ENCODE data around the gene DNAH7.
"Not testable (repeated sequence)": the region's sequence is repeated elsewhere in the genome, so short reads cannot be mapped to it uniquely, and the experiment has no call there.

Gene DNAH7

GRCh38 chr2:195929531-195929930, 139.1 kb downstream of the DNAH7 start:
- H3K36me3 ChIP-seq (ENCODE audit: control insufficient read depth, insufficient read depth, low read length), result no peaks in the 10 kb centered on the region
- no peaks in the 10 kb centered on the region for H3K9me3 ChIP-seq (ENCODE audit: control insufficient read depth, low read length)
- no peaks in the 10 kb centered on the region for H3K4me1 ChIP-seq (ENCODE audit: control insufficient read depth, insufficient read depth, low read length)
- H3K4me3 ChIP-seq (ENCODE audit: low read length), result no peak overlapping the region
- H3K27me3 ChIP-seq (ENCODE audit: control insufficient read depth, insufficient read depth, low read length), result no peaks in the 10 kb centered on the region
- H3K9ac ChIP-seq (ENCODE audit: low read length), result no peak overlapping the region

GRCh38 chr2:195925120-195925519, 143.5 kb downstream of the DNAH7 start:
- H3K9ac ChIP-seq (ENCODE audit: low read length), result no peak overlapping the region
- H3K4me1 ChIP-seq (ENCODE audit: control insufficient read depth, insufficient read depth, low read length), result no peaks in the 10 kb centered on the region
- H3K27me3 ChIP-seq (ENCODE audit: control insufficient read depth, insufficient read depth, low read length), result no peaks in the 10 kb centered on the region
- H3K36me3 ChIP-seq (ENCODE audit: control insufficient read depth, insufficient read depth, low read length), result no peaks in the 10 kb centered on the region
- no peak overlapping the region for H3K4me3 ChIP-seq (ENCODE audit: low read length)
- no peaks in the 10 kb centered on the region for H3K9me3 ChIP-seq (ENCODE audit: control insufficient read depth, low read length)

- no peaks in the 10 kb centered on the region for H3K36me3 ChIP-seq (ENCODE audit: control insufficient read depth, insufficient read depth, low read length)
- no peaks in the 10 kb centered on the region for H3K9me3 ChIP-seq (ENCODE audit: control insufficient read depth, low read length)
- no peaks in the 10 kb centered on the region for H3K4me1 ChIP-seq (ENCODE audit: control insufficient read depth, insufficient read depth, low read length)
- H3K4me3 ChIP-seq (ENCODE audit: low read length), result no peak overlapping the region
- no peaks in the 10 kb centered on the region for H3K27me3 ChIP-seq (ENCODE audit: control insufficient read depth, insufficient read depth, low read length)
- H3K9ac ChIP-seq (ENCODE audit: low read length), result no peak overlapping the region
Measured at GRCh38 chr2:195923889-195924288, 144.7 kb downstream of the DNAH7 start.

- H3K9me3 ChIP-seq (ENCODE audit: control insufficient read depth, low read length); H3K36me3 ChIP-seq (ENCODE audit: control insufficient read depth, insufficient read depth, low read length); H3K4me1 ChIP-seq (ENCODE audit: control insufficient read depth, insufficient read depth, low read length); H3K4me3 ChIP-seq (ENCODE audit: low read length); H3K9ac ChIP-seq (ENCODE audit: low read length); H3K27me3 ChIP-seq (ENCODE audit: control insufficient read depth, insufficient read depth, low read length): not testable (repeated sequence)
Measured at GRCh38 chr2:195917021-195917600, 151.5 kb downstream of the DNAH7 start.

GRCh38 chr2:195912079-195912478, 156.6 kb downstream of the DNAH7 start:
- Histone ChIP-seq H3K4me1 (ENCODE audit: control insufficient read depth, insufficient read depth, low read length) (no peaks in the 10 kb centered on the region), H3K36me3 (ENCODE audit: control insufficient read depth, insufficient read depth, low read length) (no peaks in the 10 kb centered on the region), H3K4me3 (ENCODE audit: low read length) (no peak overlapping the region), H3K27me3 (ENCODE audit: control insufficient read depth, insufficient read depth, low read length) (no peaks in the 10 kb centered on the region), H3K9ac (ENCODE audit: low read length) (no peak overlapping the region), H3K9me3 (ENCODE audit: control insufficient read depth, low read length) (no peaks in the 10 kb centered on the region)

GRCh38 chr2:195910570-195910969, 158.1 kb downstream of the DNAH7 start:
- Histone ChIP-seq H3K9ac (ENCODE audit: low read length) (no peak overlapping the region), H3K9me3 (ENCODE audit: control insufficient read depth, low read length) (no peaks in the 10 kb centered on the region), H3K36me3 (ENCODE audit: control insufficient read depth, insufficient read depth, low read length) (no peaks in the 10 kb centered on the region), H3K4me1 (ENCODE audit: control insufficient read depth, insufficient read depth, low read length) (no peaks in the 10 kb centered on the region), H3K27me3 (ENCODE audit: control insufficient read depth, insufficient read depth, low read length) (no peaks in the 10 kb centered on the region), H3K4me3 (ENCODE audit: low read length) (no peak overlapping the region)

- no peaks in the 10 kb centered on the region for H3K36me3 ChIP-seq (ENCODE audit: control insufficient read depth, insufficient read depth, low read length)
- H3K9ac ChIP-seq (ENCODE audit: low read length), result no peak overlapping the region
- H3K27me3 ChIP-seq (ENCODE audit: control insufficient read depth, insufficient read depth, low read length), result no peaks in the 10 kb centered on the region
- no peaks in the 10 kb centered on the region for H3K9me3 ChIP-seq (ENCODE audit: control insufficient read depth, low read length)
- no peak overlapping the region for H3K4me3 ChIP-seq (ENCODE audit: low read length)
- H3K4me1 ChIP-seq (ENCODE audit: control insufficient read depth, insufficient read depth, low read length), result no peaks in the 10 kb centered on the region
Measured at GRCh38 chr2:195909926-195910325, 158.7 kb downstream of the DNAH7 start.

GRCh38 chr2:195907474-195907873, 161.2 kb downstream of the DNAH7 start:
- H3K9ac ChIP-seq (ENCODE audit: low read length), result no peak overlapping the region
- no peaks in the 10 kb centered on the region for H3K4me1 ChIP-seq (ENCODE audit: control insufficient read depth, insufficient read depth, low read length)
- H3K9me3 ChIP-seq (ENCODE audit: control insufficient read depth, low read length), result no peaks in the 10 kb centered on the region
- H3K36me3 ChIP-seq (ENCODE audit: control insufficient read depth, insufficient read depth, low read length), result no peaks in the 10 kb centered on the region
- no peaks in the 10 kb centered on the region for H3K27me3 ChIP-seq (ENCODE audit: control insufficient read depth, insufficient read depth, low read length)
- H3K4me3 ChIP-seq (ENCODE audit: low read length), result no peak overlapping the region

GRCh38 chr2:195903956-195904355, 164.7 kb downstream of the DNAH7 start:
- Histone ChIP-seq H3K9me3 (ENCODE audit: control insufficient read depth, low read length) (no peaks in the 10 kb centered on the region), H3K36me3 (ENCODE audit: control insufficient read depth, insufficient read depth, low read length) (no peaks in the 10 kb centered on the region), H3K27me3 (ENCODE audit: control insufficient read depth, insufficient read depth, low read length) (no peaks in the 10 kb centered on the region), H3K4me1 (ENCODE audit: control insufficient read depth, insufficient read depth, low read length) (no peaks in the 10 kb centered on the region), H3K9ac (ENCODE audit: low read length) (no peak overlapping the region), H3K4me3 (ENCODE audit: low read length) (no peak overlapping the region)

GRCh38 chr2:195902857-195903256, 165.8 kb downstream of the DNAH7 start:
- Histone ChIP-seq H3K9ac (ENCODE audit: low read length) (no peak overlapping the region), H3K4me1 (ENCODE audit: control insufficient read depth, insufficient read depth, low read length) (no peaks in the 10 kb centered on the region), H3K36me3 (ENCODE audit: control insufficient read depth, insufficient read depth, low read length) (no peaks in the 10 kb centered on the region), H3K27me3 (ENCODE audit: control insufficient read depth, insufficient read depth, low read length) (no peaks in the 10 kb centered on the region), H3K9me3 (ENCODE audit: control insufficient read depth, low read length) (no peaks in the 10 kb centered on the region), H3K4me3 (ENCODE audit: low read length) (no peak overlapping the region)

- H3K4me3 ChIP-seq (ENCODE audit: low read length), result no peak overlapping the region
- no peaks in the 10 kb centered on the region for H3K36me3 ChIP-seq (ENCODE audit: control insufficient read depth, insufficient read depth, low read length)
- no peaks in the 10 kb centered on the region for H3K27me3 ChIP-seq (ENCODE audit: control insufficient read depth, insufficient read depth, low read length)
- H3K9me3 ChIP-seq (ENCODE audit: control insufficient read depth, low read length), result no peaks in the 10 kb centered on the region
- H3K9ac ChIP-seq (ENCODE audit: low read length), result no peak overlapping the region
- H3K4me1 ChIP-seq (ENCODE audit: control insufficient read depth, insufficient read depth, low read length), result no peaks in the 10 kb centered on the region
Measured at GRCh38 chr2:195899226-195899625, 169.4 kb downstream of the DNAH7 start.

GRCh38 chr2:195898505-195899191, 170.0 kb downstream of the DNAH7 start:
- no peak overlapping the region for H3K9ac ChIP-seq (ENCODE audit: low read length)
- no peaks in the 10 kb centered on the region for H3K9me3 ChIP-seq (ENCODE audit: control insufficient read depth, low read length)
- H3K27me3 ChIP-seq (ENCODE audit: control insufficient read depth, insufficient read depth, low read length), result no peaks in the 10 kb centered on the region
- no peaks in the 10 kb centered on the region for H3K36me3 ChIP-seq (ENCODE audit: control insufficient read depth, insufficient read depth, low read length)
- H3K4me1 ChIP-seq (ENCODE audit: control insufficient read depth, insufficient read depth, low read length), result no peaks in the 10 kb centered on the region
- no peak overlapping the region for H3K4me3 ChIP-seq (ENCODE audit: low read length)

GRCh38 chr2:195891081-195891480, 177.6 kb downstream of the DNAH7 start:
- Histone ChIP-seq H3K27me3 (ENCODE audit: control insufficient read depth, insufficient read depth, low read length) (no peaks in the 10 kb centered on the region), H3K9ac (ENCODE audit: low read length) (no peak overlapping the region), H3K36me3 (ENCODE audit: control insufficient read depth, insufficient read depth, low read length) (no peaks in the 10 kb centered on the region), H3K4me1 (ENCODE audit: control insufficient read depth, insufficient read depth, low read length) (no peaks in the 10 kb centered on the region), H3K4me3 (ENCODE audit: low read length) (no peak overlapping the region), H3K9me3 (ENCODE audit: control insufficient read depth, low read length) (no peaks in the 10 kb centered on the region)
